ENCODE data around the gene GULP1. TPM values are rescaled to one million over a fixed set of nuclear protein-coding genes. Genes with fewer than 3 reads are reported as not detected.

GULP1 gene
- total and polyA plus RNA-seq, 2 experiments from 2014 or later = 94.6 to 181 TPM

DNA sequence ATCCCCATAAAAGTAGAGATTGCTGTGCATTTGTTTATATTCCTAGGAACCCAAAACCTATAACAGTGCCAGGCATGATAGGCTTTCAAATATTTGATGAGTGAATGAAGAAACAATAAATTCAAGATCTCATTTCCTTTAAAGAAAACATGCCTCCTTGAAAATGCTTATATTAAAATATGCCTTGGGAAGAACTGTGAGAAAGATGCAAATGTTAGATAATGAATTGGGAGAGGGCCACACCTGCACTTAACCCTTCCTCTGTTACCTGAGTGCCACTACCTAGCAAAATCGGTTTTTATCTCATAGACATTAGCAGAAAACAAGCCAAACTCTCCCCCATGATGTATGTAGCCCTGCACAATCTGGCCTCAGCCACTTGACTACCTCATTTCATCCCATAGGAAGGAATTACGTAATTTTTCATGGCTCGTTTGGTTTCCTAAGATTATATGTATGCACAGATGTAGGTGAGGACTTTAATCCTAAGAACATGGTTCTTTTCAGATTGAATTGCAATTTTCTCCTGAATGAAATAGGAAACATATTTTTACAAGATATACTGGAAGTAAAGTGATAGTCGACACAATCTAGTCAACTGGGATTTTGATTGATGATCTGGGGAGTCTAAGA lies 25.2 kb downstream of the GULP1 start:
- peaks cover 100% of the 10 kb centered on the region for H3K79me2 ChIP-seq (replicated peaks; ENCODE audit: insufficient read depth)
- 0 out of 2 replicates have a peak, but pooled peaks cover 7% of the 10 kb centered on the region for H4K20me1 ChIP-seq (replicated peaks; ENCODE audit: insufficient read depth)
- no peaks in the 10 kb centered on the region for H3K27me3 ChIP-seq (ENCODE audit: insufficient read depth)
- no peaks in the 10 kb centered on the region for H3K9me2 ChIP-seq (ENCODE audit: insufficient read depth)
- no peaks in the 10 kb centered on the region for H3K36me3 ChIP-seq (ENCODE audit: insufficient read depth)
- ATAC-seq (no peak), DNase-seq (ENCODE audit: low spot score) (no peak)
- H3K4me2 ChIP-seq = no peak overlapping the region; the same call in 1 of the 2 replicates
- no peaks in the 10 kb centered on the region for H3F3A ChIP-seq (replicated peaks; ENCODE audit: low read depth)
- H3K4me3 ChIP-seq = no peak overlapping the region
- peaks cover 22% of the 10 kb centered on the region for H3K36me3 Mint-ChIP-seq (ENCODE audit: low read depth)
- H3K4me1 ChIP-seq (ENCODE audit: insufficient read depth) = peaks cover 82% of the 10 kb centered on the region
- peaks cover 58% of the 10 kb centered on the region for H3K4me1 Mint-ChIP-seq
- peak overlapping the region; percentile 12; the same call in 1 of the 2 replicates for H3K27ac ChIP-seq (ENCODE audit: low read depth)
- H3K4me3 Mint-ChIP-seq = no peak overlapping the region
- H2AFZ ChIP-seq = no peak overlapping the region
- H3K27me3 Mint-ChIP-seq (ENCODE audit: insufficient read depth, low read depth, poor library complexity) = peaks cover 7% of the 10 kb centered on the region
- no peak for TF ChIP-seq CREB1 (CRISPR knock-in tag; IDR thresholded peaks at IDR 0.05; ENCODE audit: low read depth)
- TF ChIP-seq, protein P1, sequence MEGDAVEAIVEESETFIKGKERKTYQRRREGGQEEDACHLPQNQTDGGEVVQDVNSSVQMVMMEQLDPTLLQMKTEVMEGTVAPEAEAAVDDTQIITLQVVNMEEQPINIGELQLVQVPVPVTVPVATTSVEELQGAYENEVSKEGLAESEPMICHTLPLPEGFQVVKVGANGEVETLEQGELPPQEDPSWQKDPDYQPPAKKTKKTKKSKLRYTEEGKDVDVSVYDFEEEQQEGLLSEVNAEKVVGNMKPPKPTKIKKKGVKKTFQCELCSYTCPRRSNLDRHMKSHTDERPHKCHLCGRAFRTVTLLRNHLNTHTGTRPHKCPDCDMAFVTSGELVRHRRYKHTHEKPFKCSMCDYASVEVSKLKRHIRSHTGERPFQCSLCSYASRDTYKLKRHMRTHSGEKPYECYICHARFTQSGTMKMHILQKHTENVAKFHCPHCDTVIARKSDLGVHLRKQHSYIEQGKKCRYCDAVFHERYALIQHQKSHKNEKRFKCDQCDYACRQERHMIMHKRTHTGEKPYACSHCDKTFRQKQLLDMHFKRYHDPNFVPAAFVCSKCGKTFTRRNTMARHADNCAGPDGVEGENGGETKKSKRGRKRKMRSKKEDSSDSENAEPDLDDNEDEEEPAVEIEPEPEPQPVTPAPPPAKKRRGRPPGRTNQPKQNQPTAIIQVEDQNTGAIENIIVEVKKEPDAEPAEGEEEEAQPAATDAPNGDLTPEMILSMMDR (conservative IDR thresholded peaks at IDR 0.05; ENCODE audit: low read depth in 2 of 2) = no peak
- no peak for TF ChIP-seq POLR2AphosphoS5 (IDR thresholded peaks at IDR 0.05; ENCODE audit: low read depth)
- TF ChIP-seq, protein P2, sequence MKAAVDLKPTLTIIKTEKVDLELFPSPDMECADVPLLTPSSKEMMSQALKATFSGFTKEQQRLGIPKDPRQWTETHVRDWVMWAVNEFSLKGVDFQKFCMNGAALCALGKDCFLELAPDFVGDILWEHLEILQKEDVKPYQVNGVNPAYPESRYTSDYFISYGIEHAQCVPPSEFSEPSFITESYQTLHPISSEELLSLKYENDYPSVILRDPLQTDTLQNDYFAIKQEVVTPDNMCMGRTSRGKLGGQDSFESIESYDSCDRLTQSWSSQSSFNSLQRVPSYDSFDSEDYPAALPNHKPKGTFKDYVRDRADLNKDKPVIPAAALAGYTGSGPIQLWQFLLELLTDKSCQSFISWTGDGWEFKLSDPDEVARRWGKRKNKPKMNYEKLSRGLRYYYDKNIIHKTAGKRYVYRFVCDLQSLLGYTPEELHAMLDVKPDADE (IDR thresholded peaks at IDR 0.05) = no peak
- TF ChIP-seq NANOG (IDR thresholded peaks at IDR 0.05; ENCODE audit: borderline replicate concordance) = no peak
- TF ChIP-seq EZH2 (IDR thresholded peaks at IDR 0.05; ENCODE audit: low read depth, unreplicated experiment) = no peak
- no peak for TF ChIP-seq JUNB (IDR thresholded peaks at IDR 0.05; ENCODE audit: unreplicated experiment)
- TF ChIP-seq, protein P3, sequence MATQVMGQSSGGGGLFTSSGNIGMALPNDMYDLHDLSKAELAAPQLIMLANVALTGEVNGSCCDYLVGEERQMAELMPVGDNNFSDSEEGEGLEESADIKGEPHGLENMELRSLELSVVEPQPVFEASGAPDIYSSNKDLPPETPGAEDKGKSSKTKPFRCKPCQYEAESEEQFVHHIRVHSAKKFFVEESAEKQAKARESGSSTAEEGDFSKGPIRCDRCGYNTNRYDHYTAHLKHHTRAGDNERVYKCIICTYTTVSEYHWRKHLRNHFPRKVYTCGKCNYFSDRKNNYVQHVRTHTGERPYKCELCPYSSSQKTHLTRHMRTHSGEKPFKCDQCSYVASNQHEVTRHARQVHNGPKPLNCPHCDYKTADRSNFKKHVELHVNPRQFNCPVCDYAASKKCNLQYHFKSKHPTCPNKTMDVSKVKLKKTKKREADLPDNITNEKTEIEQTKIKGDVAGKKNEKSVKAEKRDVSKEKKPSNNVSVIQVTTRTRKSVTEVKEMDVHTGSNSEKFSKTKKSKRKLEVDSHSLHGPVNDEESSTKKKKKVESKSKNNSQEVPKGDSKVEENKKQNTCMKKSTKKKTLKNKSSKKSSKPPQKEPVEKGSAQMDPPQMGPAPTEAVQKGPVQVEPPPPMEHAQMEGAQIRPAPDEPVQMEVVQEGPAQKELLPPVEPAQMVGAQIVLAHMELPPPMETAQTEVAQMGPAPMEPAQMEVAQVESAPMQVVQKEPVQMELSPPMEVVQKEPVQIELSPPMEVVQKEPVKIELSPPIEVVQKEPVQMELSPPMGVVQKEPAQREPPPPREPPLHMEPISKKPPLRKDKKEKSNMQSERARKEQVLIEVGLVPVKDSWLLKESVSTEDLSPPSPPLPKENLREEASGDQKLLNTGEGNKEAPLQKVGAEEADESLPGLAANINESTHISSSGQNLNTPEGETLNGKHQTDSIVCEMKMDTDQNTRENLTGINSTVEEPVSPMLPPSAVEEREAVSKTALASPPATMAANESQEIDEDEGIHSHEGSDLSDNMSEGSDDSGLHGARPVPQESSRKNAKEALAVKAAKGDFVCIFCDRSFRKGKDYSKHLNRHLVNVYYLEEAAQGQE (IDR thresholded peaks at IDR 0.05; ENCODE audit: unreplicated experiment) = no peak
- no peak for TF ChIP-seq STAT1 (IDR thresholded peaks at IDR 0.05; ENCODE audit: unreplicated experiment)
- no peak for TF ChIP-seq EZH2phosphoT487 (IDR thresholded peaks at IDR 0.05; ENCODE audit: unreplicated experiment)
- TF ChIP-seq ZNF331 (CRISPR knock-in tag; IDR thresholded peaks at IDR 0.05; ENCODE audit: low read depth) = no peak
- TF ChIP-seq, protein P4, sequence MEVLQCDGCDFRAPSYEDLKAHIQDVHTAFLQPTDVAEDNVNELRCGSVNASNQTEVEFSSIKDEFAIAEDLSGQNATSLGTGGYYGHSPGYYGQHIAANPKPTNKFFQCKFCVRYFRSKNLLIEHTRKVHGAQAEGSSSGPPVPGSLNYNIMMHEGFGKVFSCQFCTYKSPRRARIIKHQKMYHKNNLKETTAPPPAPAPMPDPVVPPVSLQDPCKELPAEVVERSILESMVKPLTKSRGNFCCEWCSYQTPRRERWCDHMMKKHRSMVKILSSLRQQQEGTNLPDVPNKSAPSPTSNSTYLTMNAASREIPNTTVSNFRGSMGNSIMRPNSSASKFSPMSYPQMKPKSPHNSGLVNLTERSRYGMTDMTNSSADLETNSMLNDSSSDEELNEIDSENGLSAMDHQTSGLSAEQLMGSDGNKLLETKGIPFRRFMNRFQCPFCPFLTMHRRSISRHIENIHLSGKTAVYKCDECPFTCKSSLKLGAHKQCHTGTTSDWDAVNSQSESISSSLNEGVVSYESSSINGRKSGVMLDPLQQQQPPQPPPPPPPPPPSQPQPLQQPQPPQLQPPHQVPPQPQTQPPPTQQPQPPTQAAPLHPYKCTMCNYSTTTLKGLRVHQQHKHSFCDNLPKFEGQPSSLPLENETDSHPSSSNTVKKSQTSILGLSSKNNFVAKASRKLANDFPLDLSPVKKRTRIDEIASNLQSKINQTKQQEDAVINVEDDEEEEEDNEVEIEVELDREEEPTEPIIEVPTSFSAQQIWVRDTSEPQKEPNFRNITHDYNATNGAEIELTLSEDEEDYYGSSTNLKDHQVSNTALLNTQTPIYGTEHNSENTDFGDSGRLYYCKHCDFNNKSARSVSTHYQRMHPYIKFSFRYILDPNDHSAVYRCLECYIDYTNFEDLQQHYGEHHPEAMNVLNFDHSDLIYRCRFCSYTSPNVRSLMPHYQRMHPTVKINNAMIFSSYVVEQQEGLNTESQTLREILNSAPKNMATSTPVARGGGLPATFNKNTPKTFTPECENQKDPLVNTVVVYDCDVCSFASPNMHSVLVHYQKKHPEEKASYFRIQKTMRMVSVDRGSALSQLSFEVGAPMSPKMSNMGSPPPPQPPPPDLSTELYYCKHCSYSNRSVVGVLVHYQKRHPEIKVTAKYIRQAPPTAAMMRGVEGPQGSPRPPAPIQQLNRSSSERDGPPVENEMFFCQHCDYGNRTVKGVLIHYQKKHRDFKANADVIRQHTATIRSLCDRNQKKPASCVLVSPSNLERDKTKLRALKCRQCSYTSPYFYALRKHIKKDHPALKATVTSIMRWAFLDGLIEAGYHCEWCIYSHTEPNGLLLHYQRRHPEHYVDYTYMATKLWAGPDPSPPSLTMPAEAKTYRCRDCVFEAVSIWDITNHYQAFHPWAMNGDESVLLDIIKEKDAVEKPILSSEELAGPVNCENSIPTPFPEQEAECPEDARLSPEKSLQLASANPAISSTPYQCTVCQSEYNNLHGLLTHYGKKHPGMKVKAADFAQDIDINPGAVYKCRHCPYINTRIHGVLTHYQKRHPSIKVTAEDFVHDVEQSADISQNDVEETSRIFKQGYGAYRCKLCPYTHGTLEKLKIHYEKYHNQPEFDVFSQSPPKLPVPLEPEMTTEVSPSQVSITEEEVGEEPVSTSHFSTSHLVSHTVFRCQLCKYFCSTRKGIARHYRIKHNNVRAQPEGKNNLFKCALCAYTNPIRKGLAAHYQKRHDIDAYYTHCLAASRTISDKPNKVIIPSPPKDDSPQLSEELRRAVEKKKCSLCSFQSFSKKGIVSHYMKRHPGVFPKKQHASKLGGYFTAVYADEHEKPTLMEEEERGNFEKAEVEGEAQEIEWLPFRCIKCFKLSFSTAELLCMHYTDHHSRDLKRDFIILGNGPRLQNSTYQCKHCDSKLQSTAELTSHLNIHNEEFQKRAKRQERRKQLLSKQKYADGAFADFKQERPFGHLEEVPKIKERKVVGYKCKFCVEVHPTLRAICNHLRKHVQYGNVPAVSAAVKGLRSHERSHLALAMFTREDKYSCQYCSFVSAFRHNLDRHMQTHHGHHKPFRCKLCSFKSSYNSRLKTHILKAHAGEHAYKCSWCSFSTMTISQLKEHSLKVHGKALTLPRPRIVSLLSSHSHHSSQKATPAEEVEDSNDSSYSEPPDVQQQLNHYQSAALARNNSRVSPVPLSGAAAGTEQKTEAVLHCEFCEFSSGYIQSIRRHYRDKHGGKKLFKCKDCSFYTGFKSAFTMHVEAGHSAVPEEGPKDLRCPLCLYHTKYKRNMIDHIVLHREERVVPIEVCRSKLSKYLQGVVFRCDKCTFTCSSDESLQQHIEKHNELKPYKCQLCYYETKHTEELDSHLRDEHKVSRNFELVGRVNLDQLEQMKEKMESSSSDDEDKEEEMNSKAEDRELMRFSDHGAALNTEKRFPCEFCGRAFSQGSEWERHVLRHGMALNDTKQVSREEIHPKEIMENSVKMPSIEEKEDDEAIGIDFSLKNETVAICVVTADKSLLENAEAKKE (CRISPR knock-in tag; IDR thresholded peaks at IDR 0.05) = no peak
- TF ChIP-seq ZNF114 (CRISPR knock-in tag; IDR thresholded peaks at IDR 0.05) = no peak
- H3K9me3 Mint-ChIP-seq = peaks cover 17% of the 10 kb centered on the region
- H3K27ac Mint-ChIP-seq = peak overlapping the region; percentile 29; the same call in 1 of the 2 replicates

Data from GM23338 (cell line).